Calu3 (cell line): ENCODE measurements around the gene OR56B1. TPM values are rescaled to one million over a fixed set of nuclear protein-coding genes. Genes with fewer than 3 reads are reported as not detected.

Experiments used
- BruUV-seq: library from RNA; stranded (reverse); fragments of 400-500 nt; replicated peaks from 2 replicates; lab custom pipeline; 2021; lab: Mats Ljungman, UMichigan
- CTCF ChIA-PET: fragments of 300-600 bp; sonication (Branson Sonifier 250); formaldehyde crosslinking; loops from one replicate; lab custom pipeline; 2022; ENCODE audit warnings: antibody characterized with exemption; lab: Charles Lee
- DNase-seq: peaks from one replicate; pipeline ENCODE4 v3.0.0; 2022
- H3K27ac Mint-ChIP-seq: one replicate; pipeline ENCODE4 v1.8.0; 2022; ENCODE audit warnings: mixed read lengths; ENCODE audit not compliant: unreplicated experiment
- H3K27me3 Mint-ChIP-seq: one replicate; pipeline ENCODE4 v1.8.0; 2022; ENCODE audit warnings: mixed read lengths; ENCODE audit not compliant: unreplicated experiment
- H3K36me3 Mint-ChIP-seq: one replicate; pipeline ENCODE4 v1.8.0; 2022; ENCODE audit warnings: mild to moderate bottlenecking, moderate library complexity, mixed read lengths; ENCODE audit not compliant: insufficient read depth, unreplicated experiment
- H3K4me1 Mint-ChIP-seq: one replicate; pipeline ENCODE4 v1.8.0; 2022; ENCODE audit warnings: mild to moderate bottlenecking, low read depth, mixed read lengths; ENCODE audit not compliant: unreplicated experiment
- H3K4me3 Mint-ChIP-seq: one replicate; pipeline ENCODE4 v1.8.0; 2022; ENCODE audit warnings: mild to moderate bottlenecking, low read depth, moderate library complexity, mixed read lengths; ENCODE audit not compliant: unreplicated experiment
- H3K9me3 Mint-ChIP-seq: one replicate; pipeline ENCODE4 v1.8.0; 2022; ENCODE audit warnings: low read depth, mixed read lengths; ENCODE audit not compliant: unreplicated experiment
- intact Hi-C: fragments of 100-400 bp; cut with micrococcal nuclease; formaldehyde crosslinking; loops from one replicate; pipeline ENCODE4 v1.10.0; 2022; ENCODE audit not compliant: unreplicated experiment
- total RNA-seq: library from RNA; stranded (reverse); gene quantifications from 2 replicates; pipeline ENCODE4 v1.2.3, GENCODE V29; 2022
- TF ChIP-seq, protein P1 (sequence below): fragments of 200-600 bp; IDR thresholded peaks from one replicate; pipeline ENCODE4 v1.8.0; 2022; ENCODE audit warnings: antibody characterized with exemption; ENCODE audit not compliant: unreplicated experiment

The OR56B1 gene
- total RNA-seq, 1 experiment from 2014 or later: not detected

DNA sequence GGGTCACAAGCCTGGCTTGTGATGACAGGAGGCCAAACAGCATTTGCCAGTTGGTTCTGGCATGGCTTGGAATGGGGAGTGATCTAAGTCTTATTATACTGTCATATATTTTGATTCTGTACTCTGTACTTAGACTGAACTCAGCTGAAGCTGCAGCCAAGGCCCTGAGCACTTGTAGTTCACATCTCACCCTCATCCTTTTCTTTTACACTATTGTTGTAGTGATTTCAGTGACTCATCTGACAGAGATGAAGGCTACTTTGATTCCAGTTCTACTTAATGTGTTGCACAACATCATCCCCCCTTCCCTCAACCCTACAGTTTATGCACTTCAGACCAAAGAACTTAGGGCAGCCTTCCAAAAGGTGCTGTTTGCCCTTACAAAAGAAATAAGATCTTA lies 843 bp downstream of the OR56B1 start:
- H3K9me3 Mint-ChIP-seq: no peaks in the 10 kb centered on the region
- no peak overlapping the region for H3K4me3 Mint-ChIP-seq
- DNase-seq: no peak
- no TSS peak for BruUV-seq
- H3K27ac Mint-ChIP-seq: no peak overlapping the region
- CTCF ChIA-PET: no interaction called here
- no peaks in the 10 kb centered on the region for H3K36me3 Mint-ChIP-seq
- no peaks in the 10 kb centered on the region for H3K4me1 Mint-ChIP-seq
- peaks cover 37% of the 10 kb centered on the region for H3K27me3 Mint-ChIP-seq
- intact Hi-C loops: no loop called here
- TF ChIP-seq, protein P1, sequence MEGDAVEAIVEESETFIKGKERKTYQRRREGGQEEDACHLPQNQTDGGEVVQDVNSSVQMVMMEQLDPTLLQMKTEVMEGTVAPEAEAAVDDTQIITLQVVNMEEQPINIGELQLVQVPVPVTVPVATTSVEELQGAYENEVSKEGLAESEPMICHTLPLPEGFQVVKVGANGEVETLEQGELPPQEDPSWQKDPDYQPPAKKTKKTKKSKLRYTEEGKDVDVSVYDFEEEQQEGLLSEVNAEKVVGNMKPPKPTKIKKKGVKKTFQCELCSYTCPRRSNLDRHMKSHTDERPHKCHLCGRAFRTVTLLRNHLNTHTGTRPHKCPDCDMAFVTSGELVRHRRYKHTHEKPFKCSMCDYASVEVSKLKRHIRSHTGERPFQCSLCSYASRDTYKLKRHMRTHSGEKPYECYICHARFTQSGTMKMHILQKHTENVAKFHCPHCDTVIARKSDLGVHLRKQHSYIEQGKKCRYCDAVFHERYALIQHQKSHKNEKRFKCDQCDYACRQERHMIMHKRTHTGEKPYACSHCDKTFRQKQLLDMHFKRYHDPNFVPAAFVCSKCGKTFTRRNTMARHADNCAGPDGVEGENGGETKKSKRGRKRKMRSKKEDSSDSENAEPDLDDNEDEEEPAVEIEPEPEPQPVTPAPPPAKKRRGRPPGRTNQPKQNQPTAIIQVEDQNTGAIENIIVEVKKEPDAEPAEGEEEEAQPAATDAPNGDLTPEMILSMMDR: no peak

DNA sequence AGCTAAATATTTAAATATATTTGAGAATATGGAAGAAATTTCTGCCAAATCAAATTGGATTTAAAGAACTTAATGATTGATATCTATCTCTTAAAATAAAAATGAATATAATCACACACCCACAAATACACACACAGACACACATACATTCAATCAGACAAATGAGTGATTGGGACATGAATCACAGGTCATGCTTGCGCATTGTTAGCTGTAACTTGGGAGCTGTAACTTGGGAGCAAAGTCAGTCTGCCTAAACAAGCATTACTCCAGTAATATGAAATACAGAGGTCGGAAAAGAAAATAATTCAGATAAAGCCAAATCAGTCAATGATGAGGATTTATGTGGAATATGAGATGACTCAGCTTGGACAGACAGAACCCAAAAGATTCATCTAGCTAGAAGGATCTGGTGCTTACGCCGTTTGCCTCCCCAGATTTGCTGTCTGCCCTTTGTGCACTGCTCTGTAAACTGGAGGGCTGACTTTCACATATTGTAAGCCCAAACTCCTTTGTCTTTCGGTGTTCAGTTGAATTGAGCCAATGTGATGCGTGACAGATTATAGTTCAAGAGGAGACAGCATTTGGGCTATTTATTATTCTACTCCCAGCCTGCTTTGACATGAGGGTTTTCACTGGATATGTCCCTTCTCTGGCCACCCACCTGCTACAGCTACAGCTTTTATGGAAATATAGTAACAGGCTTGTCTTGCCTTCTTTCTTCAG lies 1.6 kb downstream of the OR56B1 start:
- BruUV-seq: no TSS peak

DNA sequence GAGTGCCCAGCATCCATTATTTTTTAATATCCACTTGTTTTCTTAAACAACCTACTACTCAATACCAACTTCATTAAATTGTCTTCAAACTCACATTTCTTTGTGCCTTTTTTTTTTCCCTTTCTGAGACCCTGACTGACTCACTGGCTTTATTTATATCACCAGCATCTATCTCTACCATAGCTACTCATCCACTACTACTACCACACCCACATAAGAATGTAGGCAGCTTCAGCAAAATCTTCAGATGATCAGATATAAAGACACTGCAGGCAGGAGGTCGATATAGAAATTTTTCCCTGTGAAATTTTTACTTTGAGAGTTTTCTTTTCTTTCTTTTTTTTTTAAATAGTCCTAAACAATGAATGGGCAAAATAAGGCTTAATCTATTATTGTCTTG lies 2.2 kb downstream of the OR56B1 start:
- BruUV-seq: no TSS peak
- Mint-ChIP-seq H3K4me1 (no peaks in the 10 kb centered on the region), H3K36me3 (no peaks in the 10 kb centered on the region), H3K27ac (no peak overlapping the region), H3K27me3 (peaks cover 42% of the 10 kb centered on the region), H3K4me3 (no peak overlapping the region), H3K9me3 (no peaks in the 10 kb centered on the region)
- CTCF ChIA-PET: no interaction called here
- DNase-seq: no peak
- intact Hi-C loops: no loop called here
- TF ChIP-seq, protein P1: no peak

More for the DNA sequence above, 1.6 kb downstream of the OR56B1 start:
- TF ChIP-seq, protein P1: no peak
- Mint-ChIP-seq H3K27ac (no peak overlapping the region), H3K9me3 (no peaks in the 10 kb centered on the region), H3K4me3 (no peak overlapping the region), H3K27me3 (peaks cover 42% of the 10 kb centered on the region), H3K4me1 (no peaks in the 10 kb centered on the region), H3K36me3 (no peaks in the 10 kb centered on the region)
- DNase-seq: no peak
- intact Hi-C loops: no loop called here
- CTCF ChIA-PET: interaction anchor here (0.6 kb wide), 1 partner anchor 929 kb away, joined by 3 read pairs; no protein-coding TSS in a partner anchor

DNA sequence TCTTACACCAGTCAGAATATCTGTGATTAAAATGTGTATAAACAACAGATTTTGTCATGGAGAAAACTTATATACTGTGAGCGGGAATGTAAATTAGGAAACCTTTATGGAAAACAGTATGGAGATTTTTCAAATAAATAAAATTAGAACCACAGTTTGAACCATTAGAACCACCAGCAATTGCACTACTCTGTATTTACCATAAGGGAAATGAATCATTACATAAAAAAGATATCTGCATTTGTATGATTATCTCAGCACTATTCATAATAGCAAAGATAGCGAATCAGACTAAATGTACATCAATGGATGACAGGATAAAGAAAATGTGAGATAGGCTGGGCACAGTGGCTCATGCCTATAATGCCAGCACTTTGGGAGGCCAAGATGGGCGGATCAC lies 10.4 kb downstream of the OR56B1 start:
- CTCF ChIA-PET: no interaction called here
- no peaks in the 10 kb centered on the region for H3K9me3 Mint-ChIP-seq
- H3K36me3 Mint-ChIP-seq: no peaks in the 10 kb centered on the region
- TF ChIP-seq, protein P1: no peak
- no peak for DNase-seq
- H3K27ac Mint-ChIP-seq: no peak overlapping the region
- H3K27me3 Mint-ChIP-seq: peaks cover 10% of the 10 kb centered on the region
- no peak overlapping the region for H3K4me3 Mint-ChIP-seq
- intact Hi-C loops: no loop called here
- BruUV-seq: no TSS peak
- H3K4me1 Mint-ChIP-seq: no peaks in the 10 kb centered on the region
